GM18861 (cell line): ENCODE data around the gene NSUN4.
"Not testable (repeated sequence)": the region's sequence is repeated elsewhere in the genome, so short reads cannot be mapped to it uniquely, and the experiment has no call there.

Source experiments
- ATAC-seq: cut with Tn5 transposase; IDR thresholded peaks from one replicate; pipeline ENCODE4 v1.9.1; 2021; ENCODE audit not compliant: unreplicated experiment

NSUN4 gene

GRCh38 chr1:46340404-46341221 lies at the start of gene NSUN4:
Gene NSUN4, plus strand, starts transcription at chr1:46340807. Its CDS starts 20 bp downstream, at chr1:46340827.
- peak; percentile 87 for ATAC-seq

- ATAC-seq: no peak
These were observed 45.3 kb upstream of the NSUN4 start for GRCh38 chr1:46295306-46295705.

DNA sequence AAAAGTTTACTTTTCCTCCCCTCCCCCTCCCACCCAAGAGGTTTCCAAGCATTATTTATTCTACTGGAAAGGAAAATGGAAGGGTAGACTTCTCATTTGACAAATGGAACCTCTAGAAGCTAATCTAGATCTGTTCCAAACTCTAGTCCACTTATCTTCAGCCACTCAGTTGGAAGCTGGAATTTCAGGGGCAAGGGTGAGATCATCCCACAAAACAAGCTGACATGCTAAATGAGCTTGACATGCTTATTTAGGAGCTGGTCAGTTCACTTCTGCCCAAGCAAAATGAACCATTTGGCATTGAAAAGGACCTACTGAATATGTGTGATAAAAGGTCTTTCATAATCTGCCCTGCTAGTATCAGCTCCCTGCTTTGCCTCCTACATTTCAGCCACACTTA lies 42.2 kb upstream of the NSUN4 start:
- ATAC-seq: no peak

GRCh38 chr1:46300673-46301405 lies 39.8 kb upstream of the NSUN4 start:
- no peak for ATAC-seq

GRCh38 chr1:46301406-46301807 lies 39.2 kb upstream of the NSUN4 start:
- no peak for ATAC-seq

- peak; percentile 22 for ATAC-seq
These were observed 38.6 kb upstream of the NSUN4 start for GRCh38 chr1:46301808-46302640.

GRCh38 chr1:46302641-46303037 lies 38.0 kb upstream of the NSUN4 start:
- ATAC-seq: peak; percentile 2

- ATAC-seq: peak; percentile 79
These were observed 37.4 kb upstream of the NSUN4 start, which contains the start of the genes LRRC41 and UQCRH for GRCh38 chr1:46303038-46303871. Gene LRRC41, minus strand, starts transcription at chr1:46303616. Its CDS starts 294 bp downstream, at chr1:46303322. Gene UQCRH, plus strand, starts transcription at chr1:46303698. Its CDS starts 69 bp downstream, at chr1:46303767.

DNA sequence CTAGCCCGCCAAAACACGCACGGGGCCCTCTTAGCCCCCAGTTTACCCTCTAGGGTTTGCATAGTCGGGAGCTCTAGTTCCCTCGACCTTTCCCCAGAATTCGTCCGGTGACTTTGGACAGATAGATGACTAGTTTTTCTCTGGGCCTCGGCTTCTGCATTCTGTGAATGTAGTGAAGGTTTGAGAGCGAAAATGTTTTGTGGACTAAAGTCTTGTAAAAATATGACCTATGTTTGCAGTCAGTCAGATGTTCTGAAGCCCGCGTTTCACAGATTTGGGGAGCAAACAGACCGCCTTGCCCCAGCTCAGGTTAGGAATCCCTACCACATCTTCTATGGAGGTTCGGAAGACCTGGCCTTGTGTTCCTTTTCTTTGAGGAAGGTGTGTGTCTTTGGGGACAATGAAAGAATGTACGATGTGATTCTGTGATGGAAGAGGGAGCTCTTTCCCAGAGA lies 36.7 kb upstream of the NSUN4 start:
- ATAC-seq: no peak

DNA sequence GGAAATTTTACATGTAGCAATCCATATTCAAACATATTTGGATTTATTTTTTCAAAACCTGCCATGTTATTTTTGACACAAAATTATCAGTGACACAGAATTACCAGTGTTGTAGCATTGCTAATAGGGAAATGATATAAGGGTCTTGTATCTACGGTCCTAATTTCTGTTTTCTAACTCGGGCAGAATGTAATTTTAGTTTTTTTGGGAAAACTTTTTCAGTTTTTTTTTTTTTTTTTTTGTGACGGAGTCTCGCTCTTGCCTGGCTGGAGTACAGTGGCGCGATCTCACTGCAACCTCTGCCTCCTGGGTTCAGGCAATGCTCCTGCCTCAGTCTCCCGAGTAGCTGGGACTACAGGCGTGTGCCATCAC lies 34.5 kb upstream of the NSUN4 start:
- no peak for ATAC-seq

- ATAC-seq: no peak
These were observed 31.0 kb upstream of the NSUN4 start for GRCh38 chr1:46309401-46310159.

DNA sequence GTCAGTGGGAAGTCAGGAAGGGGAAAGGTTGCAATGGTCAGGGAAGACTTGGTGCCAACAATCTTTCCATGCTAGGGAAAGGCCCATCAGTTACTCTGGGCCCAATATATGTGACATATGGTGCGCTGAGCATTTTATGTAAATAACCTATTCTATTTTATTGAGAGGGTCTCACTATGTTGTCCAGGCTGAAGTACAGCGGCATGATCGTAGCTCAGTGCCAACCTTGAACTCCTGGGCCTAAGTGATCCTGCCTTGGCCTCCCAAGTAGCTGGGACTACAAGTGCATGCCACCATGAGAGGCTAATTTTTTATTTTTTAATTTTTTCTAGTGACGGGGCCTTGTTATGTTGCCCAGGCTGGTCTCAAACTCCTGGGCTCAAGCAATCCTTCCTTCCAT lies 30.3 kb upstream of the NSUN4 start:
- ATAC-seq: no peak

DNA sequence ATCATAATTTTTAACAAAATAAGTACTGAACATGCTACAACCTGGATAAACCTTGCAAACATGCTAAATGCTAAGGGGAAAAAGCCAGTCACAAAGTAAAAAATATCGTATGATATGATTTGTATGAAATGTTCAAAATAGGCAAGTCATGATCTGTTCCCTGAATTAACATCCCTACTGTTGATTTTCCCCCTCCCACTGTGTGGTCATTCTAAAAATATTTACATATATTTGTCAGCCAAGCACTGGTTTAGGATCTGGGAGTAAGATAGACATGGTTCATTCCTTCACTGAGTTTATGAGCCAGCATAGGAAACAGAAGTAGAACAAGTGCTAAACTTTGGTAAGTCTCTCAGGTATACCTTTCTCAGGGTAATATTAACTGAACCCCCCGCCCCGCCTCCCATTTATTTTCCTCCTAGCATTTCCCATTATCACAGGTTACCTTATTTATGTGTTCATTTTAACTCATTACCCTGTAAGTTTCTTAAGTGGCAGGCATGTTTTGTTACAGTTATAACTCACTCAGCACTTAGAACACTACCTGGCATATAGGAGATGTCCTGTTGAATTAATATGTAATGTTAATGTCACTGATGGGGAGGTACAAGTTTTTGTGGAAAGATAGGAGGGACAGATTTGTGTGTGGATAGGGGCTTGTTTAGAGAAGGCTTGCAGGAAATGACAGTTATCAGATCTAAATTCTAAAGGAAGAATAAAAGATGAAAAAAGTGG lies 24.8 kb upstream of the NSUN4 start:
- no peak for ATAC-seq

GRCh38 chr1:46317323-46317722 lies 23.3 kb upstream of the NSUN4 start:
- ATAC-seq: no peak

DNA sequence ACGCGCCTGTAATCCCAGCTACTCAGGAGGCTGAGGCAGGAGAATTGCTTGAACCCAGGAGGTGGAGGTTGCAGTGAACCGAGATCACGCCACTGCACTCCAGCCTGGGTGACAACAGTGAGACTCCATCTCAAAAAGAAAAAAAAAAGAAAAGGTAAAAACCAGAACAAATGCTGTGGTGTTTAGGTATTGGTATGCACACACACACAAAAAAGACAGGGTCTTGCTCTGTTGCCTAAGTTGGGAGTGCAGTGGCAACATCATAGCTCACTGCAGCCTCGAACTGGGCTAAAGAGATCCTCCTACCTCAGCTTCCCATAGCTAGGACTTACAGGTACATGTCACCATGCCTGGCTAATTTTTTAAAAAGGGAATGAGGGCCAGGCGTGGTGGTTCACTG lies 21.3 kb upstream of the NSUN4 start:
- not testable (repeated sequence) for ATAC-seq

DNA sequence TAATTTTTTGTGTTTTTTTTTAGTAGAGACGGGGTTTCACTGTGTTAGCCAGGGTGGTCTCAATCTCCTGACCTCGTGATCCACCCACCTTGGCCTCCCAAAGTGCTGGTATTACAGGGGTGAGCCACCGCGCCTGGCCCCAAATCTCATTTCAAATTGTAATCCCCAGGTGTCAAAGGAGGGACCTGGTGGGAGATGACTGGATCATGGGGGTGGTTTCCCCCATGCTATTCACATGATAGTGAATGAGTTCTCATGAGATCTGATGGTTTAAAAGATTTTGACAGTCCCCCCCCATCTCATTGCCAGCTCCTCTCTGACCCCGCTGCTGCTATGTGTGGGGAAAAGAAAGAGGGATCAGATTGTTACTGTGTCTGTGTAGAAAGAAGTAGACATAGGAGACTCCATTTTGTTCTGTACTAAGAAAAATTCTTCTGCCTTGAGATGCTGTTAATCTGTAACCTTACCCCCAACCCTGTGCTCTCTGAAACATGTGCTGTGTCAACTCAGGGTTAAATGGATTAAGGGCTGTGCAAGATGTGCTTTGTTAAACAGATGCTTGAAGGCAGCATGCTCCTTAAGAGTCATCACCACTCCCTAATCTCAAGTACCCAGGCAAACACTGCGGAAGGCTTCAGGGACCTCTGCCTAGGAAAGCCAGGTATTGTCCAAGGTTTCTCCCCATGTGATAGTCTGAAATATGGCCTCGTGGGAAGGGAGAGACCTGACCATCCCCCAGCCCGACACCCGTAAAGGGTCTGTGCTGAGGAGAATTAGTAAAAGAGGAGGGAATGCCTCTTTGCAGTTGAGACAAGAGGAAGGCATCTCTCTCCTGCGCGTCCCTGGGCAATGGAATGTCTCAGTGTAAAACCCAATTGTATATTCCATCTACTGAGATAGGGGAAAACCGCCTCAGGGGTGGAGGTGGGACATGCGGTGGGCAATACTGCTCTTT lies 20.4 kb upstream of the NSUN4 start:
- ATAC-seq: not testable (repeated sequence)

- ATAC-seq: not testable (repeated sequence)
These were observed 18.4 kb upstream of the NSUN4 start for GRCh38 chr1:46322191-46322590.
